AG04449 (cell line): Measurements from ENCODE around the gene KCNH5.

Experiments used
- CTCF ChIA-PET: fragments of 350-600 bp; formaldehyde crosslinking; extraction: SDS; loops from one replicate; lab custom pipeline; 2021; ENCODE audit warnings: antibody characterized with exemption; lab: Yijun Ruan, JAX
- POLR2A ChIA-PET: fragments of 400-600, 350-600 bp; formaldehyde crosslinking; extraction: SDS; loops from one replicate; lab custom pipeline; 2020; ENCODE audit warnings: antibody characterized with exemption, inconsistent platforms; lab: Yijun Ruan, JAX
- DNase-seq: peaks from one replicate; pipeline ENCODE4 v3.0.0-alpha.2; 2010; ENCODE audit warnings: low read depth, low spot score
- H3K4me3 ChIP-seq: 2 replicates; pipeline ENCODE4 v1.5.1; 2011; ENCODE audit warnings: low read depth, mild to moderate bottlenecking, control low read depth, low read length
- TF ChIP-seq, protein P1 (sequence below): IDR thresholded peaks from one replicate; pipeline ENCODE4 v1.5.1; 2011; ENCODE audit warnings: mild to moderate bottlenecking, moderate library complexity, low read length, control low read depth, inconsistent platforms; ENCODE audit not compliant: insufficient read depth; ENCODE audit errors: missing control alignments

KCNH5 gene, protein sequence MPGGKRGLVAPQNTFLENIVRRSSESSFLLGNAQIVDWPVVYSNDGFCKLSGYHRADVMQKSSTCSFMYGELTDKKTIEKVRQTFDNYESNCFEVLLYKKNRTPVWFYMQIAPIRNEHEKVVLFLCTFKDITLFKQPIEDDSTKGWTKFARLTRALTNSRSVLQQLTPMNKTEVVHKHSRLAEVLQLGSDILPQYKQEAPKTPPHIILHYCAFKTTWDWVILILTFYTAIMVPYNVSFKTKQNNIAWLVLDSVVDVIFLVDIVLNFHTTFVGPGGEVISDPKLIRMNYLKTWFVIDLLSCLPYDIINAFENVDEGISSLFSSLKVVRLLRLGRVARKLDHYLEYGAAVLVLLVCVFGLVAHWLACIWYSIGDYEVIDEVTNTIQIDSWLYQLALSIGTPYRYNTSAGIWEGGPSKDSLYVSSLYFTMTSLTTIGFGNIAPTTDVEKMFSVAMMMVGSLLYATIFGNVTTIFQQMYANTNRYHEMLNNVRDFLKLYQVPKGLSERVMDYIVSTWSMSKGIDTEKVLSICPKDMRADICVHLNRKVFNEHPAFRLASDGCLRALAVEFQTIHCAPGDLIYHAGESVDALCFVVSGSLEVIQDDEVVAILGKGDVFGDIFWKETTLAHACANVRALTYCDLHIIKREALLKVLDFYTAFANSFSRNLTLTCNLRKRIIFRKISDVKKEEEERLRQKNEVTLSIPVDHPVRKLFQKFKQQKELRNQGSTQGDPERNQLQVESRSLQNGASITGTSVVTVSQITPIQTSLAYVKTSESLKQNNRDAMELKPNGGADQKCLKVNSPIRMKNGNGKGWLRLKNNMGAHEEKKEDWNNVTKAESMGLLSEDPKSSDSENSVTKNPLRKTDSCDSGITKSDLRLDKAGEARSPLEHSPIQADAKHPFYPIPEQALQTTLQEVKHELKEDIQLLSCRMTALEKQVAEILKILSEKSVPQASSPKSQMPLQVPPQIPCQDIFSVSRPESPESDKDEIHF

GRCh38 chr14:63045234-63045611, at the start of gene KCNH5:
TSS of gene KCNH5 (minus strand) at chr14:63045458. CDS start at chr14:63045186, 272 bp downstream.
- ChIA-PET POLR2A (no interaction called here), CTCF (no interaction called here)
- peak within 1 kb of the TSS; percentile 23 for H3K4me3 ChIP-seq
- DNase-seq, result no peak
- TF ChIP-seq, protein P1, sequence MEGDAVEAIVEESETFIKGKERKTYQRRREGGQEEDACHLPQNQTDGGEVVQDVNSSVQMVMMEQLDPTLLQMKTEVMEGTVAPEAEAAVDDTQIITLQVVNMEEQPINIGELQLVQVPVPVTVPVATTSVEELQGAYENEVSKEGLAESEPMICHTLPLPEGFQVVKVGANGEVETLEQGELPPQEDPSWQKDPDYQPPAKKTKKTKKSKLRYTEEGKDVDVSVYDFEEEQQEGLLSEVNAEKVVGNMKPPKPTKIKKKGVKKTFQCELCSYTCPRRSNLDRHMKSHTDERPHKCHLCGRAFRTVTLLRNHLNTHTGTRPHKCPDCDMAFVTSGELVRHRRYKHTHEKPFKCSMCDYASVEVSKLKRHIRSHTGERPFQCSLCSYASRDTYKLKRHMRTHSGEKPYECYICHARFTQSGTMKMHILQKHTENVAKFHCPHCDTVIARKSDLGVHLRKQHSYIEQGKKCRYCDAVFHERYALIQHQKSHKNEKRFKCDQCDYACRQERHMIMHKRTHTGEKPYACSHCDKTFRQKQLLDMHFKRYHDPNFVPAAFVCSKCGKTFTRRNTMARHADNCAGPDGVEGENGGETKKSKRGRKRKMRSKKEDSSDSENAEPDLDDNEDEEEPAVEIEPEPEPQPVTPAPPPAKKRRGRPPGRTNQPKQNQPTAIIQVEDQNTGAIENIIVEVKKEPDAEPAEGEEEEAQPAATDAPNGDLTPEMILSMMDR, result no peak

- DNase-seq, result no peak
- no peak overlapping the region for H3K4me3 ChIP-seq
- TF ChIP-seq, protein P1, result no peak
- ChIA-PET POLR2A (no interaction called here), CTCF (no interaction called here)
Observed at GRCh38 chr14:63091394-63091996, 46.2 kb upstream of the KCNH5 start.

GRCh38 chr14:63088865-63089264, 43.6 kb upstream of the KCNH5 start:
- no peak for DNase-seq
- CTCF ChIA-PET, result no interaction called here
- TF ChIP-seq, protein P1, result no peak
- POLR2A ChIA-PET, result no interaction called here
- H3K4me3 ChIP-seq, result no peak overlapping the region

DNA sequence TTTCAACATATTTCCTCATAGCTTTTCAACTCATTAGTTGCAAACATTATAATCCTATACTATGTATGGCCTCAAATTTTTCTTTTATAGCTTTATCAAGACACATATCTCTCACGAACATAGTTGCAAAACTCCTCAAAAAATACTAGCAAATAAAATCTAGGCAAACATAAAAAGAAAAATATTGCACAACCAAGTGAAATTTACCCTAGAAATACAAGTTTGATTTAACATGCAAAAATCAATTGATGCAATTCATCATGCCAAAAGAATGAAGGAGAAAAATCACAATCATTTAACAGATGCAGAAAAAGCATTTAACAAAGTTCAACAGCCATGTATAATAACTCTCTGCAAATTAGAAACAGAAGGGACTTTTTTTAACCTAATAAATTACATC, 33.3 kb upstream of the KCNH5 start:
- CTCF ChIA-PET, result no interaction called here
- TF ChIP-seq, protein P1, result no peak
- POLR2A ChIA-PET, result no interaction called here
- no peak overlapping the region for H3K4me3 ChIP-seq
- no peak for DNase-seq

GRCh38 chr14:63076488-63076887, 31.2 kb upstream of the KCNH5 start:
- no peak overlapping the region for H3K4me3 ChIP-seq
- no peak for DNase-seq
- ChIA-PET POLR2A (no interaction called here), CTCF (no interaction called here)
- TF ChIP-seq, protein P1, result no peak
